IPS-11a (cell line): ENCODE data around the gene MAPT.
A peak's percentile ranks its signal among the peaks of the same experiment; 100 is the strongest.
"Not testable (repeated sequence)": the region's sequence is repeated elsewhere in the genome, so short reads cannot be mapped to it uniquely, and the experiment has no call there.

Experiments
- H3K4me3 ChIP-seq: one replicate; pipeline ENCODE4 v1.5.1; 2013; ENCODE audit warnings: low read depth, low read length, control low read depth

Gene MAPT

GRCh38 chr17:45896803-45897693 is 2.7 kb downstream of the MAPT start:
- peak overlapping the region; percentile 5 for H3K4me3 ChIP-seq

GRCh38 chr17:45900136-45900535 is 5.8 kb downstream of the MAPT start:
- no peak overlapping the region for H3K4me3 ChIP-seq

- H3K4me3 ChIP-seq: no peak overlapping the region
Observed at GRCh38 chr17:45900723-45901415, 6.5 kb downstream of the MAPT start.

GRCh38 chr17:45902892-45903346 is 8.6 kb downstream of the MAPT start:
- H3K4me3 ChIP-seq: no peak overlapping the region

GRCh38 chr17:45904866-45905265 is 10.5 kb downstream of the MAPT start:
- no peak overlapping the region for H3K4me3 ChIP-seq

- H3K4me3 ChIP-seq: no peak overlapping the region
Observed at GRCh38 chr17:45905814-45906213, 11.5 kb downstream of the MAPT start.

- no peak overlapping the region for H3K4me3 ChIP-seq
Observed at GRCh38 chr17:45906237-45906636, 11.9 kb downstream of the MAPT start.

- H3K4me3 ChIP-seq: no peak overlapping the region
Observed at GRCh38 chr17:45906927-45907622, 12.7 kb downstream of the MAPT start.

GRCh38 chr17:45907750-45908395 is 13.5 kb downstream of the MAPT start:
- no peak overlapping the region for H3K4me3 ChIP-seq

- no peak overlapping the region for H3K4me3 ChIP-seq
Observed at GRCh38 chr17:45908460-45908859, 14.1 kb downstream of the MAPT start.

- no peak overlapping the region for H3K4me3 ChIP-seq
Observed at GRCh38 chr17:45908935-45909334, 14.6 kb downstream of the MAPT start.

- no peak overlapping the region for H3K4me3 ChIP-seq
Observed at GRCh38 chr17:45910667-45911066, 16.3 kb downstream of the MAPT start.

- H3K4me3 ChIP-seq: no peak overlapping the region
Observed at GRCh38 chr17:45912319-45912718, 18.0 kb downstream of the MAPT start.

- H3K4me3 ChIP-seq: not testable (repeated sequence)
Observed at GRCh38 chr17:45913030-45913429, 18.7 kb downstream of the MAPT start.

- H3K4me3 ChIP-seq: no peak overlapping the region
Observed at GRCh38 chr17:45914047-45914717, 19.8 kb downstream of the MAPT start.

GRCh38 chr17:45915263-45915662 is 20.9 kb downstream of the MAPT start:
- no peak overlapping the region for H3K4me3 ChIP-seq

- no peak overlapping the region for H3K4me3 ChIP-seq
Observed at GRCh38 chr17:45917081-45917480, 22.7 kb downstream of the MAPT start.

GRCh38 chr17:45918241-45918745 is 23.9 kb downstream of the MAPT start:
- no peak overlapping the region for H3K4me3 ChIP-seq

- no peak overlapping the region for H3K4me3 ChIP-seq
Observed at GRCh38 chr17:45919136-45919535, 24.8 kb downstream of the MAPT start.

GRCh38 chr17:45920083-45920482 is 25.7 kb downstream of the MAPT start:
- no peak overlapping the region for H3K4me3 ChIP-seq
